ENCODE data around the gene TTC13. TPM values are rescaled to one million over a fixed set of nuclear protein-coding genes. Genes with fewer than 3 reads are reported as not detected.

Gene TTC13
- total RNA-seq, 4 donors from 2014 or later: 7.4 to 47.0 (median 14.9) TPM

DNA sequence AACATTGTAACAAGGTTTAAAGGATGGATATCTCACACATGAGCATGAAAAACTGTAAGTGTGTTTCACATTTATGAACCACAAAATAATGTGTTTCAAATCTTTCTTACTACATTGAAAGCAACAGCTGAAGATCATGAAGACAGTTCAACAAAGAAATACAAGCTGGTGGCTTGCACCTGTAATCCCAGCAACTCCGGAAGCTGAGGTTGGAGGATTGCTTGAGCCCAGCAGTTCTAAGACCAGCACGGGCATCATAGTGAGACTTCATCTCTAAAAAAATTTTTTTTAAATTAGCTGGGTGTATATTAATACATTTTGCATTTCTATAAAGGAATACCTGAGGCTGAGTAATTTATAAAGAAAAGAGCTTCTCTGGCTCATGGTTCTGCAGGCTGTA is 83.2 kb downstream of the TTC13 start:
- ATAC-seq (ENCODE audit: low FRiP score) (no peak), DNase-seq (ENCODE audit: low spot score) (no peak)
- TF ChIP-seq, protein P1, sequence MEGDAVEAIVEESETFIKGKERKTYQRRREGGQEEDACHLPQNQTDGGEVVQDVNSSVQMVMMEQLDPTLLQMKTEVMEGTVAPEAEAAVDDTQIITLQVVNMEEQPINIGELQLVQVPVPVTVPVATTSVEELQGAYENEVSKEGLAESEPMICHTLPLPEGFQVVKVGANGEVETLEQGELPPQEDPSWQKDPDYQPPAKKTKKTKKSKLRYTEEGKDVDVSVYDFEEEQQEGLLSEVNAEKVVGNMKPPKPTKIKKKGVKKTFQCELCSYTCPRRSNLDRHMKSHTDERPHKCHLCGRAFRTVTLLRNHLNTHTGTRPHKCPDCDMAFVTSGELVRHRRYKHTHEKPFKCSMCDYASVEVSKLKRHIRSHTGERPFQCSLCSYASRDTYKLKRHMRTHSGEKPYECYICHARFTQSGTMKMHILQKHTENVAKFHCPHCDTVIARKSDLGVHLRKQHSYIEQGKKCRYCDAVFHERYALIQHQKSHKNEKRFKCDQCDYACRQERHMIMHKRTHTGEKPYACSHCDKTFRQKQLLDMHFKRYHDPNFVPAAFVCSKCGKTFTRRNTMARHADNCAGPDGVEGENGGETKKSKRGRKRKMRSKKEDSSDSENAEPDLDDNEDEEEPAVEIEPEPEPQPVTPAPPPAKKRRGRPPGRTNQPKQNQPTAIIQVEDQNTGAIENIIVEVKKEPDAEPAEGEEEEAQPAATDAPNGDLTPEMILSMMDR (IDR thresholded peaks at IDR 0.05): no peak

GRCh38 chr1:230894664-230895063 is 84.0 kb downstream of the TTC13 start:
- ATAC-seq (ENCODE audit: low FRiP score): no peak
- TF ChIP-seq, protein P1 (IDR thresholded peaks at IDR 0.05): no peak
- no peak for DNase-seq (ENCODE audit: low spot score)

- DNase-seq (ENCODE audit: low spot score) (no peak), ATAC-seq (ENCODE audit: low FRiP score) (no peak)
- TF ChIP-seq, protein P1 (IDR thresholded peaks at IDR 0.05): no peak
Observed at GRCh38 chr1:230894032-230894431, 84.6 kb downstream of the TTC13 start.

GRCh38 chr1:230892018-230892491 is 86.6 kb downstream of the TTC13 start:
- TF ChIP-seq, protein P1 (IDR thresholded peaks at IDR 0.05): no peak
- no peak for DNase-seq (ENCODE audit: low spot score)
- ATAC-seq (ENCODE audit: low FRiP score): no peak

- DNase-seq (ENCODE audit: low spot score) (no peak), ATAC-seq (ENCODE audit: low FRiP score) (no peak)
- TF ChIP-seq, protein P1 (IDR thresholded peaks at IDR 0.05): no peak
Observed at GRCh38 chr1:230891413-230891812, 87.2 kb downstream of the TTC13 start.

DNA sequence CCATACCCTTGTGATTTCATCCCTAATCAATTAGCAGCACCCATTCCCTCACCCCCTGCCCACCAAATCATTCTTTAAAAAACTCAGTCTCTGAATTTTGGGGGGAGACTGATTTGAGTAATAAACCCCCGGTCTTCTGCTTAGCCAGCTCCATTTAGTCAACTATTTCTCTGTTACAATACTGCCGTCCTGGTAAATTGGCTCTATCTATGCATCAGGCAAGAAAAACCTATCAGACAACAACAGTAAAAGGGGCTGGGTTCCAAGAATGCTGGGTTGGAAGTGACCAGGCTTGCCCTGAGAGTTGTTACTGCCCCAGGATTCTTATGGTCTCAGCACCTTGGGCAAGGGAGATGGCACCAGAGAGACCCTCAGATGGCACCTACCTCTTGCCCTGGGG is 94.0 kb downstream of the TTC13 start:
- TF ChIP-seq, protein P1 (IDR thresholded peaks at IDR 0.05): no peak
- ATAC-seq (ENCODE audit: low FRiP score) (no peak), DNase-seq (ENCODE audit: low spot score) (no peak)

- peak; percentile 69 for ATAC-seq (ENCODE audit: low FRiP score)
- TF ChIP-seq, protein P1 (IDR thresholded peaks at IDR 0.05): no peak
- no peak for DNase-seq (ENCODE audit: low spot score)
Observed at GRCh38 chr1:230883967-230884366, 94.7 kb downstream of the TTC13 start.
